GM18526 (cell line): ENCODE results near the gene CDK9.

Source experiments
- POLR2A ChIP-seq: IDR thresholded peaks from 3 replicates; pipeline ENCODE4 v1.6.1; 2011; ENCODE audit not compliant: insufficient read length; ENCODE audit errors: extremely low read depth

CDK9 gene

DNA sequence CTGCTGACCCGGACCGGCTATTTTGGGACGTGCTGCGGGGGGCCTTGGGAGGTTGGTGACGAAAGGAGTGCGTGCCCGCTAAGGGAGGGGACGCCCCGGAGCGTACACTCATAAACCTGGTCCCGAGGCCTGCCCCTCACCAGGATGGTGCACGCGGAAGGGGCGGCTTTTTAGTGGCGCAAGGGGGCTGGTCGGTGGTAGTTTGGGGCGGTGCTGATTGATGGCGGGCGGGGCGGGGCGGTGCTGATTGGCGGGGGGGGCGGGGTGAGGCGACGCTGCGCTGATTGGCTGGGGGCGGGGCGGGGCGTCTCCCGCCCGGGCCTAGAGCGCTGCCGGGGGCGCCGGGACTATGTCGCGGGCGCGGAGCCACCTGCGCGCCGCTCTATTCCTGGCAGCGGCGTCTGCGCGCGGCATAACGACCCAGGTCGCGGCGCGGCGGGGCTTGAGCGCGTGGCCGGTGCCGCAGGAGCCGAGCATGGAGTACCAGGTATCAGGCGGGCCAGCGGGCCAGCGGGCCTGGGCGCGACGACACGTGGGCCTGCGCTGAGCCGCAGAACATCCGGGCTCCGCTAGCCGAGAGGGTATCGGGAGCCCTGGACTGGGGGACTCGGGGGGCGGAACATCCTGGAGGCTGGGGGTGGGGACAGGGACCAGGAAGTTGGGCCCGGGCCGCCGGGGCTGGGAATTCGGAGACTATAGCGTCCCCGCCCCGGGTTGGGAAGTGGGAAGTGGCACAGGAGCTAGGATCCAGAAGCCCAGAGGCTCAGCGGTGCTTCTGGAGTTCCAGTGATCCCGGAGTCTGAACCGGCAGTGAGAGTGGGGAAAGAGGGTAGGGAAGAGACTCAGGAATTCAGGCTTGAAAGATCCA, 17.0 kb downstream of the CDK9 start, which contains the start of gene FPGS:
TSS of gene FPGS (plus strand) at position 307 of the 868 bp plus-strand sequence. CDS start at position 350, 43 bp downstream.
- TF ChIP-seq POLR2A: peak; percentile 92

DNA sequence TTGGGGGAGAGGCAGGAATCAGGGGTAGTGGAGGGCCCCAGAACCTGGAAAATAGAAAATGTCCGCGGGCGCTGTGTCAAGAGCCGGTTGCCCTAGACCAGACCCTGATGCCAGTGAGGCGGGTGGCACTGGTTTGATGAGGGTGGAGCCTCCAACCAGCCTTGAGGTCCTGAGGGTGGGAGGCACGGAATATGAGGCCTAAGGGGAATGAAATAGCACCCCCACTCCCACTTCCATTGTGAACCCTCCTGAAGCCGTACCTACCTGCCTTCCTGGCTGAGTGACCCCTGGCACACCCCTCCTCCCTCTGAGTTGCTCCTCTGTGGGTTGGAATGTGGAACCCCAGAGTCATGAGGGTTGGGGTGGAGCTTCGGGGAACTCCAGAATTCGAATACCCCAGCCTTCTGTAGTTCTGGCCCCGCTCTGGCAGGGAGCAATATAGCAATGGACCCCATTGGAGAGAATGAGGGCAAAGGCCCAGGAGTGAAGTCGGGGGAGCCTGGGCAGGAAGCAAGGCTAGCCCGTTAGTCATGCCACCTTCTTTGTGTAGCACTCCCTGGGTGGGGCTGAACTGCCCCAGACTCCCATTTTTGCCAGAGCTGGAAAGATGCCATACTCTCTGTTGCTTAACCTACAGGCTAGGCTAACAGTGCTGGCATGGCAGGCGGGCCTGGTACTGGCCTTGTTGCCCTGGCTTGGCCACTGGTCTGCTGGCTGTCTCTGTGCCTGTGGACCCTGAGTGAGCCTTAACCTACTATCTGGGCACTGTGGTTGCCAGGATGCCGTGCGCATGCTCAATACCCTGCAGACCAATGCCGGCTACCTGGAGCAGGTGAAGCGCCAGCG, 17.9 kb downstream of the CDK9 start:
- TF ChIP-seq POLR2A: no peak

DNA sequence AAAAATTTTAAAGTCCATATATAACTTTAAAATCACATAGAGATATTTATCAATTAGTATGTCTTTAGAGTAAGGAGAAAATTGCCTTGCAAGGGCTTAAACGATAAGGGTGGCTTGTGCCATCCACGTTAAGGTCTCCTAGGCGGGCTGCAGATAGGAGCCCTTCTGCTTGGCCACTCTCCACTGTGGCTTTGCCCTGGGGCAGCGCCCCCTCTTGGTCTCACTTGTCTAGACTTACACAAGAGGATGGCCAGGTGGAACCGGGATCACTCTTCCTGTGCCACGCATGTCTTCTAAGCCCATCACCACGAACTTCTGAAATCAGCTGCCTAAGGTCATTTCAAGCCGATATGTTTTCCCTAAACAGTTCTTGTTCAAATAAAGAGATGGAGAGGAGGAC, 19.8 kb downstream of the CDK9 start:
- TF ChIP-seq POLR2A: no peak

DNA sequence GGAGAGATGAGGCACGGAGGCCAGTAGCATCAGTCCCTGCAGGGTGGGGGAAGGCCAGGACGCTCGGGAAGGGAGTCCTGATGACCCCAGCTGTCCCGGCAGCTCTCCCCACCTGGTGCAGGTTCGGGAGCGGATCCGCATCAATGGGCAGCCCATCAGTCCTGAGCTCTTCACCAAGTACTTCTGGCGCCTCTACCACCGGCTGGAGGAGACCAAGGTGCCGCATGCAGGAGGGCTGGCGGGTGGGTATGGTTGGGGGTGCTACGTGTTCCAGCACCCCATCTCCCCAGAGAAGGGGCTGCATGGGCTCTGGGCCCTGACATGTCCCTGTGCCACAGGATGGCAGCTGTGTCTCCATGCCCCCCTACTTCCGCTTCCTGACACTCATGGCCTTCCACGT, 21.0 kb downstream of the CDK9 start:
- TF ChIP-seq POLR2A: no peak

DNA sequence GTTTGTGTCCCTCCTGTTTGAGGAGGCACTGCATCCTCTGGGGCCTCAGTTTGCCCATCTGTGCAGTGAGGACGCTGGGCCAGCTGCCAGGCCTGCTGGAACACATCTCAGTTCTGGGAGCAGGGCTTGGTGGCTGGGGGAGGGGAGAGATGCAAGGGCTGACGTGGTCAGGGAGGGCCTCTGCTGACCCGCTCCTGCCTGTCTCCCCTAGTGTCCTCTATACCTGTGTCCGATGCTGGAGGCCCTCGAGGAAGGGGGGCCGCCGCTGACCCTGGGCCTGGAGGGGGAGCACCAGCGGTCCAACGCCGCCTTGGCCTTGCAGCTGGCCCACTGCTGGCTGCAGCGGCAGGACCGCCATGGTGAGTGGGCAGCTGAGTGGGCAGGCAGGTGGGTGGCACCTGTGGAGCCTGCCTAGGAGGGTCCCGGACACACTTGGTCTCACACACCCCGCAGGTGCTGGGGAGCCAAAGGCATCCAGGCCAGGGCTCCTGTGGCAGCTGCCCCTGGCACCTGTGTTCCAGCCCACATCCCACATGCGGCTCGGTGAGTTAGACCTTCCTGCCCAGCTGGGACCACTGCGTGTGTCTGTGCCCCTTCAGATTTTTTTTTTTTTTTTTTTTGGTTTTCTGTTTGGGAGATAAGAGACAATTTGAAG, 22.6 kb downstream of the CDK9 start:
- TF ChIP-seq POLR2A: no peak

DNA sequence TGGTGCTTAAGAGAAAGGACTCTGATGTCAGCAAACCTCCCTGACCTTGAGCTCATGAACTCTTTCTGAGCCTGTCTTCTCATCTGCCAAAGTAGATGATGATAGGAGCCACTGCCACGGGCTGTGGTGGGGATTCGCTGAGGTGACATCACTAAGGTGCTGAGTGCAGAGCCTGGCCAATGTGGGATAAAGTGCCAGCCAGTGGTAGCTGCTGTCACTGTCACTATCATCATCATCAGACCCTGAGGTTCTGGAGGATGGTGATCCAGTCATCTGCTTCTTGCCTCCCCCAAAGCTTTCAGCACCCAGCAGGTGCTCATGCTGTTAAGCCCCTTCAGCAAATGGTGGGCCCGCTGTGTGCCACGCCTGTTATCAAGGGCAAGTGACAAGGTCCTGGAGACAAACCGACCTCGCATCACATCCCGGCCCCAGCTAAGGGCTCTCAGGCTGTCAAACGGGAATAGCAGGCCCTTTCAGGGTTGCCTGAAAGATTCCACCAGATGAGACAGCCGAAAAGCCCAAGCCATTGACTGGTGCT, 23.2 kb downstream of the CDK9 start:
- TF ChIP-seq POLR2A: no peak

DNA sequence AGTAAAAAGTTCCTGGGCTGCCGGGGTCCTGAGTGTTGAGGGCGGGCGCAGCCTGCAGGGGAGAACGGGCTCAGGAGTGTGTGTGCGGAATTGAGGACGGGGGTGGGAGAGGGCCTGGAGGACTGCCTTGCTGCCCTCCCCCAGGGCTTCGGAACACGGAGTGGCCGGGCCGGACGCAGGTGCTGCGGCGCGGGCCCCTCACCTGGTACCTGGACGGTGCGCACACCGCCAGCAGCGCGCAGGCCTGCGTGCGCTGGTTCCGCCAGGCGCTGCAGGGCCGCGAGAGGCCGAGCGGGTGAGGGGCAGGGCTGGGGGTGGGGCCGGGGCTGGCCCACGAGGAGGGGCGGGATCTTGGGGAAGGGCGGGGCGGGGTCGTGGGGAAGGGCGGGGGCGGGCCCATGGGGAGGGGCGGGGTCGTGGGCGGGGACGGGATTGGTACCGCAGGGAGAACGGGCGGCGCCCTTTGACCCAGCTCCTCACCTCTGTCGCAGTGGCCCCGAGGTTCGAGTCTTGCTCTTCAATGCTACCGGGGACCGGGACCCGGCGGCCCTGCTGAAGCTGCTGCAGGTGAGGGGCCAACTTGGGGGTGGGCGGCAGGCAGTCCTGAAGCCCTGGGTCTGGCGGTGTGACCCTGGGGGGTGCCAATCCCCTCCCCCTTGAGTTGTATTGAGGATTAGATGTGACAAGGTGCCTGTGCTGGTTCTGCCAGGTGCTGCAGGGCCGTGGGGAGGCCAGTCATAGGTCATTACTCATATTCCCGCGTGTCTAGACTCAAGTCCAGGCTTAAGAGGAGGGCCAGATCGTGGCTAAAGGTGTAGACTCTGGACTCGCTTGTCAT, 23.9 kb downstream of the CDK9 start:
- TF ChIP-seq POLR2A: no peak

DNA sequence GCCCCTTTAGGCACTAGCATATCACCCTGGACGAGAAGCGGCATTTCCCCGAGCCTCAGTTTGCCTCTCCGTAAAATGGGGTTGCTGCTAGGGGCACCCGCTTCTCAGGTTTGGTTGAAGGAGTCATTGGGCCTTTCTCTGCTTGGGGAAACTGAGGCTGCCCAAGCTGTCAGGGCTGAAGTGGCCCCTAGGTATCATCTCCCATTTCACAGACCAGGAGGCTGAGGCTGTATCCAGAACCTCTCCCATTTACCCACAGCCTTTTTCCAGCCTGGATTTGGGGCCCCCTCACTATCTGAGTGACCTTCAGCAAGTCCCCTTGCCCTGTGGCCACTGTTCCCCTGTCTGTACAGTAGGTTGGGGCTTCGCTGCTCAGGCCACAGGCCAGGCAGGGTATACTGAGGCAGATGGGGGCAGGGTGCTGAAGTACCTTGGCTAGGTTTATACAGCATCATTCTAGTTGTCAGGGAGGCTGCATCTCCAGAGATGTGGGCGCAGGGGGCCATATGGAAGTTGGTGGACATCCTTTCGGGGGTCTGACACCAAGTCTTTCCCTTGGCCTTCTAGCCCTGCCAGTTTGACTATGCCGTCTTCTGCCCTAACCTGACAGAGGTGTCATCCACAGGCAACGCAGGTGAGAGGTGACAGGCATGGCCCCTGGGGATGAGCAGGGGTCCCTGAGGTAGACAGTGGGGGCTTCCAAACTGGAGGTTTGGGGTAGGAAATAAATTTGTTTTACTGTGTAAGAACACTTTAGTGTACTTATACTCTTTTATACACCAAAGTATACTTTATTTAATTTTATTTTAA, 24.7 kb downstream of the CDK9 start:
- no peak for TF ChIP-seq POLR2A

DNA sequence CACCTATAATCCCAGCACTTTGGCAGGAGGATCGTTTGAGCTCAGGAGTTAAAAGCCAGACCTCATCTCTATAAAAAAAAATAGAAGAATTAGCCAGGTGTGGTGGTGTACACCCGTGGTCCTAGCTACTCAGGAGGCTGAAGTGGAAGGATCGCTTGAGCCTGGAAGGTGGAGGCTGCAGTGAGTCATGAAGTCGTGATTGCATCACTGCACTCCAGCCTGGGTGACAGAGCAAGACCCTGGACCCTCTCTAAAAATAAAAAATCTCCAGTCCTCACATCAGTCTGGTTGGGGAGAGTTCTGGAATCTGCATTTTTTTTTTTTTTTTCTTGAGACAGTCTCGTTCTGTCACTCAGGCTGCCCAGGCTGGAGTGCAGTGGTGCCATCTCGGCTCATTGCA, 26.2 kb downstream of the CDK9 start:
- no peak for TF ChIP-seq POLR2A

DNA sequence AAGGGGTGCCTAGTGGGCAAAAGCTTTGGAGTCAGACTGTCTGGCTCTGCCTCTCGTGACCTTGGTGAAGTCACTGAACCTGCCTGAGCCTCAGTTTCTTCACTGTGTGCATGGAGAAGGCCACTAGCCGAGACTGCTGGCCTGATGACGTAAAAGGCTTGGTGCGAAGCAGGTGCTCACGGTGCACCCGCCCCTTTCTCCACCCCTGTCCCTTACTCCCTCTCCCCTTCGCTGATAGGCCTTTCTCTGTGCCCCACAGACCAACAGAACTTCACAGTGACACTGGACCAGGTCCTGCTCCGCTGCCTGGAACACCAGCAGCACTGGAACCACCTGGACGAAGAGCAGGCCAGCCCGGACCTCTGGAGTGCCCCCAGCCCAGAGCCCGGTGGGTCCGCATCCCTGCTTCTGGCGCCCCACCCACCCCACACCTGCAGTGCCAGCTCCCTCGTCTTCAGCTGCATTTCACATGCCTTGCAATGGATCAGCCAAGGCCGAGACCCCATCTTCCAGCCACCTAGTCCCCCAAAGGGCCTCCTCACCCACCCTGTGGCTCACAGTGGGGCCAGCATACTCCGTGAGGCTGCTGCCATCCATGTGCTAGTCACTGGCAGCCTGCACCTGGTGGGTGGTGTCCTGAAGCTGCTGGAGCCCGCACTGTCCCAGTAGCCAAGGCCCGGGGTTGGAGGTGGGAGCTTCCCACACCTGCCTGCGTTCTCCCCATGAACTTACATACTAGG, 27.3 kb downstream of the CDK9 start:
- TF ChIP-seq POLR2A: no peak

DNA sequence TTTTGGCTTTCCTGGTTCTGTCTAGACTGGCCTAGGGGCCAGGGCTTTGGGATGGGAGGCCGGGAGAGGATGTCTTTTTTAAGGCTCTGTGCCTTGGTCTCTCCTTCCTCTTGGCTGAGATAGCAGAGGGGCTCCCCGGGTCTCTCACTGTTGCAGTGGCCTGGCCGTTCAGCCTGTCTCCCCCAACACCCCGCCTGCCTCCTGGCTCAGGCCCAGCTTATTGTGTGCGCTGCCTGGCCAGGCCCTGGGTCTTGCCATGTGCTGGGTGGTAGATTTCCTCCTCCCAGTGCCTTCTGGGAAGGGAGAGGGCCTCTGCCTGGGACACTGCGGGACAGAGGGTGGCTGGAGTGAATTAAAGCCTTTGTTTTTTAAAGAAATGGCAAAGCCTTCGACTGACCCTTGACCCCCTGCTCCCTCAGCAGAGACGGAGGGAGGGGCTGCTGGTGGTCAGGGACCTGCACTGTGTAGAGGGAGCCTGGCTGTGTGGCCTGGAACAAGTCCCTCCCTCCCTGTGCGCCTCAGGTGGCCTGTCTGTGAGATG, 27.9 kb downstream of the CDK9 start:
- no peak for TF ChIP-seq POLR2A

DNA sequence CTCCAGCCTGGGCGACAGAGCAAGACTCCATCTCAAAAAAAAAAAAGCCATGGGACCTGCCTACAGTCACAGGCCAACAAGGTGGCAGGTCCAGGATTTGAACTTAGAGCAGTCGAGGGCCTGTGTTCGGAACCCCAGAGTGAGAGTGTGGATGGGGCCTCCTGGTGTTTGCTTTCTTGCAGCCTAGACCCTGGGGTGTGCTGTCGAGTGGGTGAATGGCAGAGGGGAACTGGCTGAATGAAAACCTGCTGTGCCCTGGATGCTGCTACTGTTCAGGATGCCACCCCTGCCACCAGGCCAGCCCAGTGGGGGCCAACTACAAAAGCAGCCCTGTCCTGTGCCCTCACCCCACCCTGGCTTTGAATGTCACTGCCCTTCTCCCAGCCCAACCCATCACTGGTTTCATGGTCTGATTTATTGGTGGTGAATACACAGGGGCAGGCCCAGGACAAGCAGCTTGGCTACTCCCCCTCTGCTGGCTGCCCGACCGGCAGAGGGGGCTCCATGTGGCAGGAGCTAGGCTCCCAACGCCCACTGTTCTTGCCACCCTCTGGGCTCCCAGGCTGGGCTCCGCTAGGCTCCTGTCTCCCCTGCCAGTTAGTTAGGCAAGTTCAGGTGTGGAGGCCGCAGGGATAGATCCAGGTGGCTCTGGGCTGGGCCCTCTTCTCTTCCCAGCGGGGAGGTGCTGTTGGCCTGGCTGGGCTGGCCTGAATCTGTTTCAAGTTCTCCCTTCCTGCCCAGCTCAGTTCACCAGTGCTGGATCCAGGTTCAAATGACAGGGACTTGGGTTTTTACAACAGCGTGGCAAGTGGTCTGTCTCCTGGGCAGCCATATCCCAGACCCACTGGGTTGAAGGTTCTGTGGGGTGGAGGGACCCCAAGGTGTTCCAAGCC, 29.0 kb downstream of the CDK9 start:
- no peak for TF ChIP-seq POLR2A
